GM12878 (cell line): ENCODE data around the gene GRIA2. TPM values are rescaled to one million over a fixed set of nuclear protein-coding genes. Genes with fewer than 3 reads are reported as not detected.

Experiments used
- ATAC-seq: fragments of 200-7000 bp; cut with Tn5 transposase; 3 replicates; pipeline ENCODE4 v1.9.1; 2020; ENCODE audit warnings: mild to moderate bottlenecking, moderate library complexity
- BruUV-seq: library from RNA; stranded (reverse); fragments of 400-500 nt; replicated peaks from 2 replicates; lab custom pipeline; 2021; lab: Mats Ljungman, UMichigan
- CTCF ChIA-PET: fragments of 300-600 bp; sonication (Branson Sonifier 250); formaldehyde crosslinking; extraction: SDS; loops from one replicate; lab custom pipeline; 2021; ENCODE audit warnings: inconsistent platforms; lab: Yijun Ruan, JAX
- POLR2A ChIA-PET: fragments of 350-600 bp; formaldehyde crosslinking; extraction: SDS; loops from one replicate; lab custom pipeline; 2021; ENCODE audit warnings: inconsistent platforms; lab: Charles Lee
- RAD21 ChIA-PET: fragments of 300-600 bp; sonication (Branson Sonifier 250); formaldehyde crosslinking; loops from one replicate; lab custom pipeline; 2023; ENCODE audit warnings: antibody characterized with exemption; ENCODE audit not compliant: unreplicated experiment; lab: Charles Lee
- SMC1A ChIA-PET: fragments of 300-600 bp; sonication (Branson Sonifier 250); formaldehyde crosslinking; loops from one replicate; lab custom pipeline; 2023; ENCODE audit not compliant: unreplicated experiment, uncharacterized antibody; lab: Charles Lee
- DNase-seq: peaks from one replicate; pipeline ENCODE4 v3.0.0-alpha.2; 2011; ENCODE audit warnings: low read depth, low spot score
- FAIRE-seq: peaks from 3 replicates; lab custom pipeline; 2011; peaks lifted over from hg19 to GRCh38; lab: Jason Lieb, UNC
- H2AFZ ChIP-seq: 2 replicates; pipeline ENCODE4 v1.6.0; 2011; ENCODE audit warnings: low read depth, low read length, control low read depth; ENCODE audit not compliant: control insufficient read depth
- H3K27ac ChIP-seq: 2 replicates; pipeline ENCODE4 v1.5.1; 2011; ENCODE audit warnings: control low read depth; ENCODE audit not compliant: control insufficient read depth, insufficient read depth
- H3K27me3 ChIP-seq, 2 experiments: replicated peaks in 1 of 2; 2 replicates each; pipeline versions ENCODE4 v1.6.0 to v1.6.1; 2011; ENCODE audit warnings: low read length in 1 of 2; ENCODE audit not compliant: control insufficient read depth in 2 of 2, insufficient read depth in 2 of 2
- H3K36me3 ChIP-seq, 2 experiments: 2 replicates each; pipeline ENCODE4 v1.5.1; 2011; ENCODE audit warnings: low read length in 1 of 2; ENCODE audit not compliant: control insufficient read depth in 2 of 2, insufficient read depth in 2 of 2
- H3K4me1 ChIP-seq: 2 replicates; pipeline ENCODE4 v1.6.1; 2011; ENCODE audit warnings: mild to moderate bottlenecking, low read length, moderate library complexity, mixed read lengths; ENCODE audit not compliant: control insufficient read depth, insufficient read depth
- H3K4me2 ChIP-seq: 2 replicates; pipeline ENCODE4 v1.6.0; 2011; ENCODE audit warnings: control low read depth; ENCODE audit not compliant: control insufficient read depth, insufficient read depth
- H3K4me3 ChIP-seq: fragments of 200-600 bp; sonication (generic); 2 replicates; pipeline ENCODE4 v1.5.1; 2016
- H3K79me2 ChIP-seq: 2 replicates; pipeline ENCODE4 v1.6.0; 2011; ENCODE audit warnings: low read length; ENCODE audit not compliant: control insufficient read depth, insufficient read depth
- H3K9ac ChIP-seq: 2 replicates; pipeline ENCODE4 v1.8.0; 2011; ENCODE audit warnings: low read length, control low read depth, mixed read lengths; ENCODE audit not compliant: control insufficient read depth, insufficient read depth
- H3K9me3 ChIP-seq: replicated peaks from 3 replicates; pipeline ENCODE4 v1.5.1; 2011; ENCODE audit warnings: mild to moderate bottlenecking, low read length; ENCODE audit not compliant: control insufficient read depth, insufficient read depth
- H4K20me1 ChIP-seq: 2 replicates; pipeline ENCODE4 v1.6.0; 2011; ENCODE audit not compliant: control insufficient read depth, insufficient read depth
- BACH1 ChIP-seq: fragments of 450-650 bp; IDR thresholded peaks from 2 replicates; pipeline ENCODE4 v1.6.1; 2017; ENCODE audit warnings: mild to moderate bottlenecking, borderline replicate concordance
- CBFB ChIP-seq: IDR thresholded peaks from 2 replicates; pipeline ENCODE4 v1.6.1; 2016; ENCODE audit warnings: antibody characterized with exemption, low read depth
- CUX1 ChIP-seq: IDR thresholded peaks from 2 replicates; pipeline ENCODE4 v1.6.1; 2012; ENCODE audit warnings: improper control_type of control experiment, low read depth, low read length; ENCODE audit not compliant: insufficient replicate concordance
- IKZF2 ChIP-seq, 2 experiments: fragments of 450-650 bp; IDR thresholded peaks; 2 replicates each; pipeline ENCODE4 v1.6.1; 2017; ENCODE audit warnings: mild to moderate bottlenecking in 2 of 2, moderate library complexity in 2 of 2
- JUNB ChIP-seq: IDR thresholded peaks from 2 replicates; pipeline ENCODE4 v1.6.1; 2016; ENCODE audit warnings: antibody characterized with exemption, mild to moderate bottlenecking
- MEF2A ChIP-seq: IDR thresholded peaks from 2 replicates; pipeline ENCODE4 v1.6.1; 2011; ENCODE audit warnings: low read depth, mild to moderate bottlenecking, low read length, moderate library complexity; ENCODE audit not compliant: insufficient read depth
- NKRF ChIP-seq: fragments of 450-650 bp; conservative IDR thresholded peaks from 2 replicates; pipeline ENCODE4 v1.6.1; 2017; ENCODE audit warnings: mild to moderate bottlenecking, moderate library complexity
- NR2F1 ChIP-seq: fragments of 450-650 bp; conservative IDR thresholded peaks from 2 replicates; pipeline ENCODE4 v1.6.1; 2017; ENCODE audit warnings: mild to moderate bottlenecking
- POU2F2 ChIP-seq: IDR thresholded peaks from 3 replicates; pipeline ENCODE4 v1.6.1; 2011; ENCODE audit warnings: low read depth, mild to moderate bottlenecking, low read length, borderline replicate concordance
- SP1 ChIP-seq: IDR thresholded peaks from one replicate; pipeline ENCODE4 v1.6.1; 2011; ENCODE audit warnings: low read depth, low read length
- SUZ12 ChIP-seq: fragments of 200-600 bp; sonication (generic); IDR thresholded peaks from one replicate; pipeline ENCODE4 v1.6.1; 2018; ENCODE audit warnings: antibody characterized with exemption, mild to moderate bottlenecking; ENCODE audit not compliant: unreplicated experiment
- USF1 ChIP-seq: IDR thresholded peaks from 2 replicates; pipeline ENCODE4 v1.6.1; 2011; ENCODE audit warnings: borderline replicate concordance, low read depth, mild to moderate bottlenecking, moderate library complexity, mixed read lengths, low read length; ENCODE audit not compliant: insufficient read depth; ENCODE audit errors: extremely low read length
- USF2 ChIP-seq: IDR thresholded peaks from 2 replicates; pipeline ENCODE4 v1.6.1; 2011; ENCODE audit warnings: low read depth, low read length, improper control_type of control experiment, borderline replicate concordance
- WGBS: methylation state at CpG from one replicate; pipeline ENCODE4 v1.1.6; 2016; ENCODE audit warnings: low lambda C conversion rate; ENCODE audit not compliant: insufficient replicate concordance, insufficient coverage; ENCODE audit errors: missing lambda C conversion rate; 5-methylcytosine and 5-hydroxymethylcytosine counted together
- in situ Hi-C: fragments of 300-500 bp; cut with MboI; formaldehyde crosslinking; loops from 9 replicates; pipeline ENCODE4 v1.14.3; 2018; ENCODE audit warnings: mixed read lengths
- intact Hi-C: fragments of 100-400 bp; cut with micrococcal nuclease; formaldehyde crosslinking; loops from one replicate; pipeline ENCODE4 v1.14.2; 2022; ENCODE audit not compliant: unreplicated experiment
- polyA plus RNA-seq, 11 experiments: library from polyadenylated mRNA; depleted of rRNA in 4 of 11; unstranded in 6 of 11; stranded (reverse) in 5 of 11; fragments of >200 nt; fragmentation: Nextera tagmentation in 4 of 11; fragmentation: Illumina TruSeq in 1 of 11; extraction: Ambion mirVana in 4 of 11; extraction: Trizol in 1 of 11; gene quantifications; 1 replicate in 1 of 11; 2 replicates in 10 of 11; pipeline versions ENCODE4 v1.2.1 to v1.2.3, GENCODE V29; 2011 to 2016; ENCODE audit warnings: inconsistent platforms in 2 of 11, missing spikeins in 2 of 11, low read depth in 1 of 11
- total RNA-seq, 4 experiments: library from RNA; depleted of rRNA in 3 of 4; stranded (reverse); fragments of >200 nt in 3 of 4; fragmentation: Illumina TruSeq in 1 of 4; extraction: Trizol in 1 of 4; gene quantifications; 2 replicates each; pipeline versions ENCODE4 v1.2.1 to v1.2.3, GENCODE V29; 2013 to 2021

Gene GRIA2
- total and polyA plus RNA-seq, 10 of the 15 experiments (the other 5 are each of a cell fraction or from before 2014, with no cell fraction given): under 0.01 TPM; not detected in 9

- no peak overlapping the region for H3K4me2 ChIP-seq
- H3K36me3 ChIP-seq: no peaks in the 10 kb centered on the region
- ChIA-PET RAD21 (no interaction called here), SMC1A (interaction anchor here (1.5 kb wide), 1 partner anchor 9 kb away, joined by 3 read pairs; no protein-coding TSS in a partner anchor), CTCF (no interaction called here), POLR2A (no interaction called here)
- H3K27ac ChIP-seq: no peak overlapping the region
- no peaks in the 10 kb centered on the region for H4K20me1 ChIP-seq
- no peaks in the 10 kb centered on the region for H3K27me3 ChIP-seq
- intact Hi-C loops (no loop called here), in situ Hi-C loops (no loop called here)
- FAIRE-seq (no peak), DNase-seq (no peak), ATAC-seq (no peak)
- no peak overlapping the region for H3K9ac ChIP-seq
- no peak overlapping the region for H2AFZ ChIP-seq
- H3K4me1 ChIP-seq: no peaks in the 10 kb centered on the region
- H3K9me3 ChIP-seq: no peaks in the 10 kb centered on the region
- no TSS peak for BruUV-seq
- WGBS: 2% methylated on average over 2 of the region's 2 CpGs
- no peaks in the 10 kb centered on the region for H3K79me2 ChIP-seq
- no peak overlapping the region for H3K4me3 ChIP-seq
- TF ChIP-seq USF2 (no peak), USF1 (no peak), MEF2A (no peak), BACH1 (no peak), POU2F2 (no peak), IKZF2 (IDR thresholded peaks at IDR 0.05) (no peak), CBFB (no peak), CUX1 (no peak), NKRF (no peak), SUZ12 (no peak), NR2F1 (no peak), SP1 (no peak), JUNB (no peak)
Measured at GRCh38 chr4:157294575-157294974, 74.0 kb downstream of the GRIA2 start.
